Measurements from ENCODE around the gene PCK1. TPM values are rescaled to one million over a fixed set of nuclear protein-coding genes. Genes with fewer than 3 reads are reported as not detected.

Gene PCK1
- total RNA-seq, 6 experiments from 2014 or later, result not detected

DNA sequence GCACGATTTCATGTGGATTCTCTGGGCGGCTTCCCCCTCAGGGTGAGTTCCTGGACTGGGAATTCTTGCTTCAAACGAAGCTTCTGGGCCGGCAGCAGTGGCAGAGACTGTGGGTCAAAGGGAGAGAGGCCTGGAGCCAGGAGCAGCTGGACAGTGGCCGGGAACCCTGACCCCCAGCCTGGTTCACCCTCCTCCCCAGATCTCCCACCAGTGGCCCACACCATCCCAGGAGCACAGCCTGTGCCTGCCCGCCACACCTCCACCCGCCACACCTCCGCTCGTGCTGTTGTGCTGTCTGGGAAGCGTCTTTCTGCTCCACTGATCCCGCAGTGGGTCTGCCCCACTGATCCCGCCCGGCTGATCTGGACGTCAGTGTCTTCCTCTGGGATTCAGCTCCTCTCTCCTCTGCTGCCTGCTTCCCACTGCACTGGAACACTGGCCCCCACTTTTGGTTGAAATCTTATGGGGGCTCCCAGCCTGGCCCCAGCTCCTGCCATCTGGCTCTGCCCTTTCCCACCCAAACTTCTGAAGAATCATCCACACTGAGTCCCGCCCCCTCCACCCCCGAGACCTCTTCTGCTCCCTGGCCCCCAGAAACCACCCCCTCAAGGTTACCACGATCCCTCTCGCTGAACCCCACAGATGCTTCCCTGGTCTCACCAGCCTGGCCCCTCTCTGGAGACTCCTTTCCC lies 49.5 kb downstream of the PCK1 start:
- Mint-ChIP-seq H3K27me3 (ENCODE audit: insufficient read depth) (peaks cover 32% of the 10 kb centered on the region), H3K4me3 (no peak overlapping the region), H3K27ac (no peak overlapping the region), H3K4me1 (ENCODE audit: low read depth) (no peaks in the 10 kb centered on the region), H3K36me3 (ENCODE audit: low read depth) (no peaks in the 10 kb centered on the region), H3K9me3 (no peaks in the 10 kb centered on the region)
- no peak for DNase-seq
- TF ChIP-seq, protein P1, sequence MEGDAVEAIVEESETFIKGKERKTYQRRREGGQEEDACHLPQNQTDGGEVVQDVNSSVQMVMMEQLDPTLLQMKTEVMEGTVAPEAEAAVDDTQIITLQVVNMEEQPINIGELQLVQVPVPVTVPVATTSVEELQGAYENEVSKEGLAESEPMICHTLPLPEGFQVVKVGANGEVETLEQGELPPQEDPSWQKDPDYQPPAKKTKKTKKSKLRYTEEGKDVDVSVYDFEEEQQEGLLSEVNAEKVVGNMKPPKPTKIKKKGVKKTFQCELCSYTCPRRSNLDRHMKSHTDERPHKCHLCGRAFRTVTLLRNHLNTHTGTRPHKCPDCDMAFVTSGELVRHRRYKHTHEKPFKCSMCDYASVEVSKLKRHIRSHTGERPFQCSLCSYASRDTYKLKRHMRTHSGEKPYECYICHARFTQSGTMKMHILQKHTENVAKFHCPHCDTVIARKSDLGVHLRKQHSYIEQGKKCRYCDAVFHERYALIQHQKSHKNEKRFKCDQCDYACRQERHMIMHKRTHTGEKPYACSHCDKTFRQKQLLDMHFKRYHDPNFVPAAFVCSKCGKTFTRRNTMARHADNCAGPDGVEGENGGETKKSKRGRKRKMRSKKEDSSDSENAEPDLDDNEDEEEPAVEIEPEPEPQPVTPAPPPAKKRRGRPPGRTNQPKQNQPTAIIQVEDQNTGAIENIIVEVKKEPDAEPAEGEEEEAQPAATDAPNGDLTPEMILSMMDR (IDR thresholded peaks at IDR 0.05), result no peak

- Mint-ChIP-seq H3K27ac (no peak overlapping the region), H3K9me3 (no peaks in the 10 kb centered on the region), H3K36me3 (ENCODE audit: low read depth) (no peaks in the 10 kb centered on the region), H3K4me1 (ENCODE audit: low read depth) (no peaks in the 10 kb centered on the region), H3K27me3 (ENCODE audit: insufficient read depth) (peaks cover 35% of the 10 kb centered on the region), H3K4me3 (no peak overlapping the region)
- DNase-seq, result no peak
- TF ChIP-seq, protein P1 (IDR thresholded peaks at IDR 0.05), result no peak
These were observed 50.8 kb downstream of the PCK1 start for GRCh38 chr20:57611586-57612311.

- no peak for DNase-seq
- Mint-ChIP-seq H3K27ac (no peak overlapping the region), H3K36me3 (ENCODE audit: low read depth) (no peaks in the 10 kb centered on the region), H3K27me3 (ENCODE audit: insufficient read depth) (peaks cover 41% of the 10 kb centered on the region), H3K4me3 (no peak overlapping the region), H3K9me3 (no peaks in the 10 kb centered on the region), H3K4me1 (ENCODE audit: low read depth) (no peaks in the 10 kb centered on the region)
- TF ChIP-seq, protein P1 (IDR thresholded peaks at IDR 0.05), result no peak
These were observed 51.5 kb downstream of the PCK1 start for GRCh38 chr20:57612436-57612835.

DNA sequence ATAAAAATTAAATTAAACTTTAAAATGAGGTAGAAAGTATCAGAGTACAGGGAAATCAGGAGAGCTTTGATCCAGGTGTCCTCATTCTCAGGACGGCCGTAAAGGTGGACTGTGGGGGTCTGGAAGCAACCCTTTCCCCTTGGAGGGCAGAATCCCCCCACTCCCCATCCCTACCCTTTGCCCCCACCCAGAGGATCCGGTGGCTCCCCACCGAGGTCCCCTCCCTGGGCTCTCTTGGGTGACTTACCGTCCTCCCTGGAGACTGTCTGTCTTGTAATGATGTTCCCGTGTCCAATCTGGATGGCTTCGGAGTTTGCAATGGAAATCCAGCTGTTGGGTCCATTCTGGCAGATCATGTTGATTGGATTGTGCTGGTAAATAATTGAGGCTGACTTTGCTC lies 52.0 kb downstream of the PCK1 start:
- H3K9me3 Mint-ChIP-seq, result no peaks in the 10 kb centered on the region
- TF ChIP-seq, protein P1 (IDR thresholded peaks at IDR 0.05), result no peak
- no peaks in the 10 kb centered on the region for H3K36me3 Mint-ChIP-seq (ENCODE audit: low read depth)

GRCh38 chr20:57613481-57613921 lies 52.6 kb downstream of the PCK1 start:
- peaks cover 39% of the 10 kb centered on the region for H3K27me3 Mint-ChIP-seq (ENCODE audit: insufficient read depth)
- no peaks in the 10 kb centered on the region for H3K36me3 Mint-ChIP-seq (ENCODE audit: low read depth)
- H3K4me3 Mint-ChIP-seq, result no peak overlapping the region
- TF ChIP-seq, protein P1 (IDR thresholded peaks at IDR 0.05), result no peak
- no peak for DNase-seq
- no peaks in the 10 kb centered on the region for H3K9me3 Mint-ChIP-seq
- H3K4me1 Mint-ChIP-seq (ENCODE audit: low read depth), result no peaks in the 10 kb centered on the region
- H3K27ac Mint-ChIP-seq, result no peak overlapping the region

More for the DNA sequence above, 52.0 kb downstream of the PCK1 start:
- H3K4me1 Mint-ChIP-seq (ENCODE audit: low read depth), result no peaks in the 10 kb centered on the region
- H3K27me3 Mint-ChIP-seq (ENCODE audit: insufficient read depth), result peaks cover 41% of the 10 kb centered on the region
- H3K27ac Mint-ChIP-seq, result no peak overlapping the region
- no peak for DNase-seq
- no peak overlapping the region for H3K4me3 Mint-ChIP-seq

Measured in HFFc6 (cell line).